HCEC 1CT (cell line): ENCODE results near the gene IL36RN.

ENCODE experiments used
- DNase-seq: peaks from one replicate; pipeline ENCODE4 v3.0.0-alpha.2; 2017

The IL36RN gene

GRCh38 chr2:113050921-113051895, 7.8 kb upstream of the IL36RN start:
- no peak for DNase-seq

- no peak for DNase-seq
Measured at GRCh38 chr2:113052396-113052917, 6.5 kb upstream of the IL36RN start, which contains the start of gene IL36B. Gene IL36B (minus strand): TSS chr2:113052867.

GRCh38 chr2:113053666-113054065, 5.3 kb upstream of the IL36RN start:
- no peak for DNase-seq

- DNase-seq, result no peak
Measured at GRCh38 chr2:113054066-113054465, 4.9 kb upstream of the IL36RN start.

DNA sequence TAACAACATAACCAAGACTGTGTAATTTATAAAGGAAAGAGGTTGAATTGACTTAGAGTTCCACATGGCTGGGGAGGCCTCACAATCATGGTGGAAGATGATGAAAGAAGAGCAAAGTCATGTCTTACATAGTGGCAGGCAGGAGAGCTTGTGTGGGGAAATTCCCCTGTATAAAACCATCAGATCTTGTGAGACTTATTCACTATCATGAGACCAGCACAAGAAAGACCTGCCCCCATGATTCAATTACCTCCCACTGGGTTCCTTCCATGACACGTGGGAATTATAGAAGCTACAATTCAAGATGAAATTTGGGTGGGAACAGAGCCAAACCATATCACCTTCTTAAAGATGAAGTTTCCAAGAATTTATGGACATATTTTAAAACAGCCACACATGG, 2.5 kb upstream of the IL36RN start:
- no peak for DNase-seq

GRCh38 chr2:113057117-113057516, 1.9 kb upstream of the IL36RN start:
- no peak for DNase-seq

DNA sequence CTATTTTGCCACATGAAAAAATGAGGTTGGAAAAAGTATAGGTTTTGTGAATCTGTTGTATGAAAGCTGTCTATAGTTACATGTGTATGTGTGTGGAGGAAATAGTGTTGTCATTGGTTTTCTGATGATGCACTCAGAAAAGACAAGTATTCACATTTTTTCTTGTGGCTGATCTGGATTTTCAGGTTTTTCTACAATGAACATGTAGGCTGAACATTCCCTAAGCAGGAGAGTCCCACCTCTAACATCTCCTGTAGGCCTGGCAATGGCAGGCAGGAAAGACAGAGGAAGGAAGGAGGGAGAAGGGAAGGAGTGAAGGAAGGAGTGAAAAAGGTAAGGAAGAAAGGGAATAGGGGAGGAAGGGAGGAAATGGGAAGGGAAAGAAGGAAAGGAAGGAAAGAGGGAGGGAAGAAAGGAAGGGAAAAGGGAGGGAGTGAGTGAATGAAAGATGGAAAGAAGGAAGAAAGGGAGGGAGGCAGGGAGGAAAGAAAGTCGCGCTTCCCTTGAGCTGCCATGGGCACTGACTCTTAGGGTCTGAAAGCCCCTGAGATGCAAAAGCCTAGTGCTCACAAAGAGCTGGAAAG, 495 bp upstream of the IL36RN start:
- no peak for DNase-seq

DNA sequence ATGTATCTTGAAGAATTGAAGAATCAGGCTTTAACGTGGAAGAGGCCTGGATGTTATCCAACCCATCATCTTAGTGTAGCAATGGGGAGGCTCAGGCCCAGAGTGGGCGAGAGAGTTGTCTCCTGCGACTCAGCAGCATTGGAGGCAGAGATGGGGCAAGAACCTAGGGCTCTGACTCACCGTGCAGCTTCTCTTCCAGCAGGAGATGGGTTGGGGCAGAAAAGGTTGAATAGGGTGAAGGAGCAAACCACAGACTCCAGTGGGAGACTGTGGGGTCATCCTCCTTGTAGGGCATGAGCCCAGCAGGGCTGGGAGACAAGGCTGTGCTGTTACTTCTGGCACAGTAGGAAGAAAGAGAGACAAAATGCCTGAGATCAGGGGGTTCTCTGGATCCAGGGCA, 1.4 kb downstream of the IL36RN start:
- DNase-seq, result peak; percentile 7

GRCh38 chr2:113060796-113061195, 1.8 kb downstream of the IL36RN start:
- no peak for DNase-seq

DNA sequence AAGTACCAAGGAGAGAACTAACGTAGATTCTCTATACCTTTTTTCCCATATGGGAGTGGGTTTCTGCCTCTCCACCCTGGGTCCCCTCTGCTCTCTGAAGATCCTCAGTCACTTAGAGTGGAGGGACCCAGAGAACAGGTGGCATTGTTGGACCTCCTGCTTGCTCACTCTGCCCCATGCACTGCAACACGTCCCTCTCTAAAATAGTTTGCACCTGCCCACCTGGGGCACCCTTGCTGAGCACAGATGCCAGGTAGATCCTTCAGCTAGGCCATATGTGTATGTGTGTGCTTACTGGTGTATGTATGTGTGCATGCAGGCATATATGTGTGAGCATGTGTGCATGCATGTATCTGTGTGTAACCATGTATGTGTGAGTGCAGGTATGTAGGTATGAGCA, 2.2 kb downstream of the IL36RN start:
- DNase-seq, result no peak

DNA sequence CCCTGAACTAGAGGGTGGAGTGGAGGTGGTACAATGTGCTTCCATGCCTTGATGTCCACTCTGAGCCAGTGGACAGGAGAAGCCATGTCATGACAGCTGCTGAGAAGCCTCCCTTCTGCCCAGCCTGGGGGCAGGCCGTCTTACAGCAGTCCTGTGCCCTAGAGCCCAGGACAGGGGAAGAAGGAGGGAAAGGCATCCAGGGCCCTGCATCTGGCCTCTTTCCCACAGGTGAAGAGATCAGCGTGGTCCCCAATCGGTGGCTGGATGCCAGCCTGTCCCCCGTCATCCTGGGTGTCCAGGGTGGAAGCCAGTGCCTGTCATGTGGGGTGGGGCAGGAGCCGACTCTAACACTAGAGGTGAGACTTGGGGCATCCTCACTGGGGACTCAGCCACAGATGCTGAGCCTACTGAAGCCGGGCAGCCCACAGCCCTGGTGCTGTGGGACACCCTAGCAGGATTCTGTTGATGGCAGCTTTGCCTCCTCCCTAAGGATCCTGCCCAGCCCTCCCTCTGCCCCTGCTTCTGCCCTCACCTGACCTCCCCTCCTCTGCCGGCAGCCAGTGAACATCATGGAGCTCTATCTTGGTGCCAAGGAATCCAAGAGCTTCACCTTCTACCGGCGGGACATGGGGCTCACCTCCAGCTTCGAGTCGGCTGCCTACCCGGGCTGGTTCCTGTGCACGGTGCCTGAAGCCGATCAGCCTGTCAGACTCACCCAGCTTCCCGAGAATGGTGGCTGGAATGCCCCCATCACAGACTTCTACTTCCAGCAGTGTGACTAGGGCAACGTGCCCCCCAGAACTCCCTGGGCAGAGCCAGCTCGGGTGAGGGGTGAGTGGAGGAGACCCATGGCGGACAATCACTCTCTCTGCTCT, 3.1 kb downstream of the IL36RN start:
- no peak for DNase-seq

DNA sequence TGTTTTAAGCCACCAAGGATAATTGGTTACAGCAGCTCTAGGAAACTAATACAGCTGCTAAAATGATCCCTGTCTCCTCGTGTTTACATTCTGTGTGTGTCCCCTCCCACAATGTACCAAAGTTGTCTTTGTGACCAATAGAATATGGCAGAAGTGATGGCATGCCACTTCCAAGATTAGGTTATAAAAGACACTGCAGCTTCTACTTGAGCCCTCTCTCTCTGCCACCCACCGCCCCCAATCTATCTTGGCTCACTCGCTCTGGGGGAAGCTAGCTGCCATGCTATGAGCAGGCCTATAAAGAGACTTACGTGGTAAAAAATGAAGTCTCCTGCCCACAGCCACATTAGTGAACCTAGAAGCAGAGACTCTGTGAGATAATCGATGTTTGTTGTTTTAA, 5.3 kb downstream of the IL36RN start:
- DNase-seq, result no peak

- no peak for DNase-seq
Measured at GRCh38 chr2:113064898-113065297, 5.9 kb downstream of the IL36RN start.

GRCh38 chr2:113067681-113068080, 8.7 kb downstream of the IL36RN start, which contains the start of gene IL1F10:
Gene IL1F10 (plus strand): TSS chr2:113067970. CDS start chr2:113072739, 4,769 bp downstream.
- no peak for DNase-seq

- DNase-seq, result no peak
Measured at GRCh38 chr2:113068249-113068648, 9.3 kb downstream of the IL36RN start.

DNA sequence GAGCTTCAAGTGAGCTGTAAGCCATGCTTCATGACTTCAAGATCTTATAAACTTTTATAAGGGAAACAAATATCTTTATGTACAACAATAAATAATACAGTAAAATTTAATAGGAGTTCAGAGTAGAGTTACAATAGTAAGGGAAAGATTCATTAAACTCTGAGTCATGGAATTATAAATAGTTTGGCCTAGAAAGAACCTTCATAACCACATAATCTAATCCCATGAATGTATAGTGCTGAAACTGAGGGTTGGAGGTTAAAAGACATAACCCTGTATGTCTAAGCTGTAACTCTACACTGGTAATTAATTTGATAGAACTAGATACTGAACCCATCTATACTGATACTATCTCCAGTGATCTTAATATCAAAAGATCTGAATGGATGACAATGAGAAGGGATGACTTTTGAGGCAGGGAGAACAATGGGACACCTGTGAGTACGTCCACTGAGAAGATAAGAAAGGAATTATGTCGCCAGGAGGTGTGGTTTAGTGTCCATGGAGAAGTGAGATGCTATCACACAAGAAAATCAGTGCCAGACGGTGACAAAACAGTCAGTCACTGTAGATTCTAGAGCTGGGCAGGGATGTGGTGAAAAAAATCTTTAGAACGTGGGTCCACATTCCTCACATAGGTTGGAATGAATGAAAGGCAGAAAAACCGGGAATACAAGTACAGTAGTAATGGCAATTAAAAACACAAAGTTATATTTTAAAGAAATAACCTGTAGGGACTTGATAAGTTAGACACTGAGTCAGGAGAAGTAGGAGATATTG, 9.9 kb downstream of the IL36RN start:
- DNase-seq, result peak; percentile 2

GRCh38 chr2:113069676-113070605, 10.9 kb downstream of the IL36RN start:
- no peak for DNase-seq

DNA sequence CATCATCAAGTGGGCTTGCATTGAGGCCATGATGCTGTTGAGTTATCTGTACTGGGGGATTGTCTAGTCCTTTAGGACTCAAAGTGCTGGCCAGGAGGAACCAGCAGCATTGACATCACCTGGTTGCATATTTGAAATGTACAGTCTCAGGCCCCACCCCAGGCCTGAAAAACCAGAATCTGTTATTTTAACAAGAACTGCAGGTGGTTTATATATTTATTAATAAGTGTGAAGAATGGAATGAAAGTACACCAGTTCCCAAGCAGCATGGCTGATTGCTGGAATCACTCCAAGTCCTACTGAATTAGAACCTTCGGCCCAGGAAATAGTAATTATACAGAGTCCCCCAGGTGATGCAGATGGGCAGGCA, 11.6 kb downstream of the IL36RN start:
- DNase-seq, result no peak

GRCh38 chr2:113072584-113072983, 13.6 kb downstream of the IL36RN start:
- DNase-seq, result no peak

GRCh38 chr2:113073325-113073834, 14.4 kb downstream of the IL36RN start:
- DNase-seq, result no peak

GRCh38 chr2:113075030-113075429, 16.0 kb downstream of the IL36RN start:
- DNase-seq, result no peak
